Adrenal gland (tissue), 12 donors: ENCODE results near the gene NFATC3. TPM values are rescaled to one million over a fixed set of nuclear protein-coding genes. Genes with fewer than 3 reads are reported as not detected.

Experiments
- DNase-seq, 7 donors: peaks; one replicate each; pipeline ENCODE4 v3.0.0-alpha.2; 2019 to 2020
- H3K27ac ChIP-seq, 5 donors: fragments of 200-600 bp; sonication (generic) in 4 of 5; 1 replicate in 3 of 5; 2 replicates in 2 of 5; pipeline versions ENCODE4 v1.5.1 to v1.8.0; 2016 to 2020; ENCODE audit warnings: mild to moderate bottlenecking in 1 of 5
- H3K27me3 ChIP-seq: fragments of 200-600 bp; 2 replicates; pipeline ENCODE4 v1.8.0; 2021
- H3K36me3 ChIP-seq, 2 donors: fragments of 200-600 bp; replicated peaks in 1 of 2; 1 replicate in 1 of 2; 2 replicates in 1 of 2; pipeline versions ENCODE4 v1.5.1 to v1.8.0; 2018 to 2022
- H3K4me1 ChIP-seq, 2 donors: fragments of 200-600 bp; replicated peaks in 1 of 2; 1 replicate in 1 of 2; 2 replicates in 1 of 2; pipeline versions ENCODE4 v1.5.1 to v1.8.0; 2018 to 2021
- H3K4me3 ChIP-seq, 4 donors: fragments of 200-600 bp; sonication (generic) in 3 of 4; one replicate each; pipeline ENCODE4 v1.5.1; 2016 to 2018
- H3K9me3 ChIP-seq, 3 donors: fragments of 200-600 bp; sonication (generic) in 1 of 3; replicated peaks in 1 of 3; 1 replicate in 2 of 3; 2 replicates in 1 of 3; pipeline versions ENCODE4 v1.5.1 to v1.8.0; 2016 to 2021
- CTCF ChIP-seq, 6 experiments: fragments of 450-650 bp in 4 of 6; fragments of 200-600 bp in 2 of 6; sonication (generic) in 1 of 6; IDR thresholded peaks; 1 replicate in 5 of 6; 2 replicates in 1 of 6; pipeline versions ENCODE4 v1.5.1 to v1.8.0; 2016 to 2021; ENCODE audit warnings: antibody characterized with exemption in 6 of 6, mild to moderate bottlenecking in 2 of 6, moderate library complexity in 1 of 6
- POLR2A ChIP-seq, 2 donors: fragments of 450-650 bp; IDR thresholded peaks; one replicate each; pipeline ENCODE4 v1.6.1; 2017; ENCODE audit warnings: antibody characterized with exemption in 2 of 2, mild to moderate bottlenecking in 2 of 2, moderate library complexity in 1 of 2
- WGBS, 4 donors: extraction: QIAGEN DNeasy Blood & Tissue Kit in 2 of 4; methylation state at CpG; one replicate each; pipeline versions ENCODE4 v1.1.5 to v1.1.7; 2013 to 2017; 5-methylcytosine and 5-hydroxymethylcytosine counted together
- intact Hi-C, 2 donors: fragments of 100-400 bp; cut with DNase I; formaldehyde crosslinking; loops; one replicate each; pipeline versions ENCODE4 v1.14.1 to v1.15.0; 2022 to 2023
- polyA plus RNA-seq, 3 donors: library from polyadenylated mRNA; stranded (reverse); fragments of 200-250 nt in 2 of 3; fragments of 350-450 nt in 1 of 3; fragmentation: Illumina TruSeq in 1 of 3; extraction: RNeasy Lipid Tissue Mini Kit (QIAGEN cat#74804) in 1 of 3; gene quantifications; one replicate each; pipeline ENCODE4 v1.2.3, GENCODE V29; 2013 to 2014
- total RNA-seq, 9 donors: library from RNA; depleted of rRNA in 4 of 9; stranded (reverse); fragments of >200 nt in 4 of 9; fragments of 120-200 nt in 1 of 9; fragmentation: NEBNext Ultra II Directional in 1 of 9; extraction: Animal tissue kit (Norgen Biotek cat#: 25700) in 1 of 9; gene quantifications; one replicate each; pipeline versions ENCODE4 v1.1.0 to v1.2.4, GENCODE V29; 2013 to 2023
- donor health status: healthy with polysubstance abuse.
- donor health status: Bipolar disorder and iron deficiency.
- donor health status: DM: yes; HTN: yes; CAD: no.
- donor health status: DM: no; HTN: no; CAD: no.
- donor health status: DM: no; HTN: no; CAD: no.
- donor health status: DM: yes; HTN: yes; CAD: no.

NFATC3 gene
- total and polyA plus RNA-seq, 12 donors: 6.6 to 81.2 (median 34.3) TPM

- Histone ChIP-seq H3K4me3 (peak overlapping the region in 2 of 4 donors; percentile 13 to 57), H3K36me3 (no peaks in the 10 kb centered on the region), H3K27me3 (no peaks in the 10 kb centered on the region), H3K4me1 (peaks cover 5 to 22% of the 10 kb centered on the region in 2 donors), H3K27ac (no peak overlapping the region), H3K9me3 (no peaks in the 10 kb centered on the region)
- DNase-seq: peak in 3 of 7 donors; percentile 26 to 57 (median 49)
- TF ChIP-seq CTCF (IDR thresholded peaks at IDR 0.05): no peak
- no peak for TF ChIP-seq POLR2A (IDR thresholded peaks at IDR 0.05)
- intact Hi-C loops: loop anchor here in 1 of 2 donors (10.0 kb wide), 1 partner anchor 140 kb away; no protein-coding TSS in a partner anchor
- WGBS, 4 donors: 54 to 72% (median 61%) methylated on average over 31 to 73 of the region's 73 CpGs
Measured at GRCh38 chr16:68235108-68235886, 150.1 kb downstream of the NFATC3 start.

GRCh38 chr16:68235887-68236136, 150.6 kb downstream of the NFATC3 start, which contains the start of gene ESRP2:
Gene ESRP2 (minus strand): TSS chr16:68236127. CDS start chr16:68236045, 82 bp downstream.
- Histone ChIP-seq H3K9me3 (no peaks in the 10 kb centered on the region), H3K4me3 (peak within 1 kb of the TSS in 2 of 4 donors; percentile 53 to 57), H3K36me3 (no peaks in the 10 kb centered on the region), H3K27me3 (no peaks in the 10 kb centered on the region), H3K4me1 (peaks cover 5 to 22% of the 10 kb centered on the region in 2 donors), H3K27ac (peak within 1 kb of the TSS in 4 of 5 donors; percentile 58 to 88 (median 84))
- 2 to 5% (median 3%) methylated on average over 8 to 36 of the region's 36 CpGs; no CpG with 5 or more reads in 1 of the 4 donors for WGBS, 4 donors
- no peak for DNase-seq
- intact Hi-C loops: loop anchor here in 1 of 2 donors (10.0 kb wide), 1 partner anchor 141 kb away; no protein-coding TSS in a partner anchor
- TF ChIP-seq POLR2A (IDR thresholded peaks at IDR 0.05): no peak
- no peak for TF ChIP-seq CTCF (IDR thresholded peaks at IDR 0.05)

- H3K4me1 ChIP-seq: peaks cover 5 to 22% of the 10 kb centered on the region in 2 donors
- 15 to 38% (median 24%) methylated on average over 14 to 45 of the region's 45 CpGs for WGBS, 4 donors
- intact Hi-C loops: loop anchor here in 1 of 2 donors (10.0 kb wide), 1 partner anchor 141 kb away; no protein-coding TSS in a partner anchor
- peak overlapping the region in 3 of 5 donors; percentile 79 to 88 (median 88) for H3K27ac ChIP-seq
- DNase-seq: peak in 5 of 7 donors; percentile 45 to 67 (median 61)
- no peaks in the 10 kb centered on the region for H3K27me3 ChIP-seq
- no peaks in the 10 kb centered on the region for H3K9me3 ChIP-seq
- peak overlapping the region in 2 of 4 donors; percentile 13 to 57 for H3K4me3 ChIP-seq
- TF ChIP-seq CTCF (IDR thresholded peaks at IDR 0.05) (no peak), POLR2A (IDR thresholded peaks at IDR 0.05) (no peak)
- H3K36me3 ChIP-seq: no peaks in the 10 kb centered on the region
Measured at GRCh38 chr16:68236137-68236825, 151.1 kb downstream of the NFATC3 start.

- H3K9me3 ChIP-seq: no peaks in the 10 kb centered on the region
- no peak for DNase-seq
- peaks cover 5 to 22% of the 10 kb centered on the region in 2 donors for H3K4me1 ChIP-seq
- no peaks in the 10 kb centered on the region for H3K27me3 ChIP-seq
- TF ChIP-seq CTCF (IDR thresholded peaks at IDR 0.05) (no peak), POLR2A (IDR thresholded peaks at IDR 0.05) (no peak)
- H3K36me3 ChIP-seq: no peaks in the 10 kb centered on the region
- peak overlapping the region in 4 of 5 donors; percentile 58 to 88 (median 84) for H3K27ac ChIP-seq
- intact Hi-C loops: loop anchor here in 1 of 2 donors (10.0 kb wide), 1 partner anchor 142 kb away; no protein-coding TSS in a partner anchor
- 18 to 27% (median 20%) methylated on average over 9 to 21 of the region's 21 CpGs for WGBS, 4 donors
- H3K4me3 ChIP-seq: peak overlapping the region in 2 of 4 donors; percentile 53 to 57
Measured at GRCh38 chr16:68236826-68237242, 151.7 kb downstream of the NFATC3 start.
